Stomach smooth muscle (tissue), 2 donors: Measurements from ENCODE around the gene KCNK16.

Experiments used
- H3K27ac ChIP-seq: one replicate; pipeline ENCODE4 v1.7.0; 2013; ENCODE audit warnings: mild to moderate bottlenecking, low read length, inconsistent platforms
- H3K27me3 ChIP-seq, 2 donors: one replicate each; pipeline ENCODE4 v1.7.0; 2013; ENCODE audit warnings: low read length in 2 of 2; ENCODE audit not compliant: insufficient read depth in 2 of 2, control insufficient read depth in 1 of 2
- H3K36me3 ChIP-seq, 2 donors: one replicate each; pipeline ENCODE4 v1.7.0; 2013; ENCODE audit warnings: low read length in 2 of 2; ENCODE audit not compliant: control insufficient read depth in 2 of 2, insufficient read depth in 2 of 2
- H3K4me1 ChIP-seq: one replicate; pipeline ENCODE4 v1.7.0; 2013; ENCODE audit warnings: low read length; ENCODE audit not compliant: control insufficient read depth, insufficient read depth
- H3K4me3 ChIP-seq, 2 donors: one replicate each; pipeline ENCODE4 v1.7.0; 2013; ENCODE audit warnings: low read length in 2 of 2
- H3K9ac ChIP-seq, 2 donors: one replicate each; pipeline ENCODE4 v1.7.0; 2013; ENCODE audit warnings: low read length in 2 of 2, mild to moderate bottlenecking in 1 of 2
- H3K9me3 ChIP-seq, 2 donors: one replicate each; pipeline ENCODE4 v1.7.0; 2013; ENCODE audit warnings: low read length in 2 of 2; ENCODE audit not compliant: control insufficient read depth in 2 of 2
- donor health status: healthy.
- donor health status: Pancreatic carcinoma.

The KCNK16 gene

DNA sequence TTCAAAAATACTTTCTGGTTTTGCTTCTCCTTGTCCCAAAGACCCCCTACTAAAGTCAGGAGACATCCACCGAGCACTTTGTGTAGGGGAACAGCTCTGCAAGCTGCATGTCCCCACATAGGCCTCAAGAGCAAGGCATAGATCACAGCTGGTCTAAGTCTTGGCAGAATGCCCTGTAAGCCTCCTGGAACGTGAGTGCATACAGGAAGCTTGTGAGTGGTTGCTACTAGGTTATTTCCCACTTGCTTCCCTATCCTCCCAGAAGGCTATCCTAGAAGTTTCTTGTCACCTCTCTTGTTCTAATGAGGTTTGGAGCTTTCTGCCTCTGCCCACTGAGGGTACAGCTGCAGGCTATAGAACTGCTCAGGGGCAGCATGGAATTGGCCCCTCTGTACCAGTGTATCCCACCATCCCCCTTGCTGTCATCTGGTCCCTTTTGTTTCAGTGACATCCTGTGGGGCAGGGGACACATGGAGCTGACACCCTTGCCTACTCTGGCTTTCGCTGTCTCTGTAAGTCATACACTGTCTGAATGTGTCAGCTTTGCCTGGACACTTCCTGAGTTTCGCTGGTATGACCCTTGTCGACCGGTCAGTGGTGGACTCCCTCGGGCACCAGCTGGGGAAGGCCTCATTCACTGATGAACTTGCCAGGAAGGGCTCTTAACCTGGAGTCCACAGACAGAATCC, 35.6 kb upstream of the KCNK16 start:
- Histone ChIP-seq H3K27me3 (no peaks in the 10 kb centered on the region), H3K27ac (no peak overlapping the region), H3K4me1 (peaks cover 2% of the 10 kb centered on the region), H3K36me3 (no peaks in the 10 kb centered on the region), H3K4me3 (no peak overlapping the region), H3K9me3 (no peaks in the 10 kb centered on the region), H3K9ac (no peak overlapping the region)

DNA sequence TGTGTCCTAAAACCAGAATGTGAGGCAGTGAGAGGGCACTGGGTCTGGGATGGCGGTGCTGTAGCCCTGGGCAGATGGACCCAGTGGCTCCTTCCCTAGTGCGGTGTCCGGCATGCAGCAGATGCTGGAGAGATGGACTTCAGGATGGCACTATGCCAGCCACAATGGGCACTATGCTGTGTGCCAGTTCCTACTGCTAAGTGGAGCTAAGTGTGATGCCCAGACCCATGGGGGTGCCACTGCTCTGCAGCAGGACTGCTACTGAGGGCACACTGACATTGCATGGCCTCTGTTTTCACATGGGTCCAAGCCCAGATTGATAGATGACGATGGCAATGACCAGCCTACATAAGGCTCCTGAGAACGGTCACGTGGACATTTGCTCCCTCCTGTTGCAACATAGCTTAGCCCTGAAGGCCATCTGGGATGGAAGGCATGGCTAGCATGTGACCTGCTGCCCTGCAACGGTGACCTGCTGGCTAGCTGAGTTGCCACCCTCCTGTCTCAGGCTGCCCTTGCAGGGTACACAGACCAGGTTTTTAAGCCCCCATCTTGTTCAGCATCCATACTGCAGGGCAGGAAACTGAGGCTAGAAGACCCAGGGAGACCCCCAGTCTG, 31.3 kb upstream of the KCNK16 start:
- no peaks in the 10 kb centered on the region for H3K36me3 ChIP-seq
- no peak overlapping the region for H3K9ac ChIP-seq
- no peaks in the 10 kb centered on the region for H3K4me1 ChIP-seq
- H3K9me3 ChIP-seq, result no peaks in the 10 kb centered on the region
- no peaks in the 10 kb centered on the region for H3K27me3 ChIP-seq
- H3K27ac ChIP-seq, result no peak overlapping the region
- no peak overlapping the region for H3K4me3 ChIP-seq

DNA sequence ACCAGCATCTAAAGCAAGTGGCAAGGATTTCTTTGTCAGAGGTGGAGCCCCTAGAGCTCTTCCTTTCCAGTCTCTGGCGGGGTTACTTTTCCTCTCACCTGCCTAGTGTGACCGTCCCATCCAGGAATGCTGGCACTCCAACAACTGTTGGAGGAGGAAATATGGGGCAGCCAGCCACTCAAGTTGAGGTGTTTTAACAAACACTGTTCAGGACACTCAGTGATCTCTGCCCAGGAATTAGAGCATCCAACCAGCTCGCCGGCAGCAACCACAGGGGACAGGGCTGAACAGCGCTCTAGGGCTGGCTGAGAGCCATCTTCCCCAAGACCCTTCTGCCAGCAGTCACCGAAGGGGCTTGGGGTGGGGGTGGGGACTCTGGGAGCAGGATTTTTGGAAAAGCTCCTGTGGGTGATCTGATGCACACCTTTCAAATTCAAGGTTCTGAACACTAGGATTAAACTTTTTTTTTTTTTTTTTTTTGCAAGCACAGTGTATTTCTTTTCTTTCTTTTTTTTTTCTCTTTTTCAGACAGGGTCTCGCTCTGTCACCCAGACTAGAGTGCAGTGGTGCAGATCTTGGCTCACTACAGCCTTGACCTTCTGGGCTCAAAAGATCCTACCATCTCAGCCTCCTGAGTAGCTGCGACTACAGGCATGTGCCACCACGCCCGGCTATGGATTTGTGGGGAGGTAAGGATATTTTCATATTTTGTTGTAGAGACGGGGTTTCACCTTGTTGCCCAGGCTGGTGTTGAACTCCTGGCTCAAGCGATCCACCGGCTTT, 28.4 kb upstream of the KCNK16 start:
- Histone ChIP-seq H3K4me1 (no peaks in the 10 kb centered on the region), H3K9me3 (no peaks in the 10 kb centered on the region), H3K27me3 (peaks cover 0 to 2% of the 10 kb centered on the region in 2 donors), H3K9ac (no peak overlapping the region), H3K27ac (no peak overlapping the region), H3K4me3 (no peak overlapping the region), H3K36me3 (no peaks in the 10 kb centered on the region)

DNA sequence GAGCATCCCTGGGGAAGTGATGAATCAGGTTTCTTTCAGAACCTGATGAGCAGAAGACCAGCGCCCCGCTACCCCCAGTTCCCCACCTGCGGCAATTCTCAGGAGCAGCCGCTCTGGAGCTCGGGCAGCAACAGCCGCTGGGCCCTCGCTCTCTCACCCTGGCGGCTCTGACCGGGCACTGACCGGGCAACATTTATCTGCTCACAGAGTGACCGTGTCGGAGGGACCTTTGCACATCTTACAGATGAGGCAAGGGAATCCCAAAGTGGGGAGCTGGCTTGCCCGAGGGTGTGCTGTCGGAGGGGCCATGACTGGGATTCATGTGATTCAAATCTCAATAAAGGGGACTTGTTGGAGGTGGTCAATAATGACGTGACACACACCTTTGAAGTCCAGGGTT, 26.2 kb upstream of the KCNK16 start:
- Histone ChIP-seq H3K36me3 (no peaks in the 10 kb centered on the region), H3K9ac (no peak overlapping the region), H3K27me3 (peaks cover 0 to 2% of the 10 kb centered on the region in 2 donors), H3K27ac (no peak overlapping the region), H3K9me3 (no peaks in the 10 kb centered on the region), H3K4me1 (peaks cover 4% of the 10 kb centered on the region), H3K4me3 (no peak overlapping the region)

DNA sequence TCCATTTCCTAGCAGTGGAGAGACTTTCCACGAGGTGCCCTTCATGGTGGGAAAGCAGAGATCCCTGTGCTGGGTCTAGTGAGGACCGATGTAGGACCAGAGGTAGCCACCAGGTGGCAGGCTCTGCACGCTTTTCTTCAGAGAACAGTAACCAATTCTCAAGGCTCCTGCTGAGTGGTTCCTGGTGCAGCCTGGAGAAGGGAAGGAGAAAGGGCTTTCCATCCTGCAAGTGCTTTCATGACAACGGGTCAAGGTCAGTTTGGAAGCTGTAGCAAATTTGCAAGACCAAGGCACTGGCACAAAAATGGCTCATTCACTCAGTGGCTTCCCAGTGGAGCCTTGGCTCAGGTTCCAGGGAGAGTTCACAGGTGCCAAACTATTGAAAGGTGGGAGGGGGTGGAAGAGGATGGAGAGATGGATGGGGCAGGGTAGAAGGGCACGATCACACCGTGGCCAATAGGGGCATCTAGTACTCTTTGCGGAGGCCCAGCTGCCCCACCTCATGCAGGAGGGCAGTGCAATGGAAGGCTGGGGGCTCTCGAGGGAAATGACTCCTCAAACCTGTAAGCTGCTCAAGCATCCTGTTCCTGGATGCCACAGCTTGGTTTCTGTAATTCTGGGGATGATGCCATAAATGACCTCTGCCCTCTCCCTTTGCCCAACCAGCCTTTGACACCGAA, 25.5 kb upstream of the KCNK16 start:
- Histone ChIP-seq H3K4me3 (no peak overlapping the region), H3K27me3 (peaks cover 0 to 2% of the 10 kb centered on the region in 2 donors), H3K36me3 (no peaks in the 10 kb centered on the region), H3K9ac (no peak overlapping the region), H3K4me1 (peaks cover 4% of the 10 kb centered on the region), H3K27ac (no peak overlapping the region), H3K9me3 (no peaks in the 10 kb centered on the region)

DNA sequence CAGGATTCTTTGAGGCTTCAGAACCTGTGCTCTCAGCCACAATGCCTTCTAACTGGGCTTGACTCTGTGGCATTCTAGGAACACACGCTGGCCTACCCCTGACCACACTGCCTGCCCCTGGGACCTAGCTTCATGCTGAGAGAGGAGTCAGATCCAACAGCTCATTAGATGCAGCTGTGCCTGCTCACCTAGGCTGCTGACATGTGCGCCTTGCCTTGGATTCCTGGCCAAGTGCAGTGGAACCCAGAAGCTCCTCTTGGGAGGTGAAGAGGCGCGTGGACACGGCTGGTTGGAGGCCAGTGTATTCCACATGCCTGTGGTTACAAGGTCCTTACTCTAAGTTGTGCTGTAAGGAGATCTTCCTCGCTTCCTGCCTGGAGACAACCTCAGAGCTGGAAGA, 24.7 kb upstream of the KCNK16 start:
- H3K9me3 ChIP-seq, result no peaks in the 10 kb centered on the region
- no peak overlapping the region for H3K9ac ChIP-seq
- H3K27me3 ChIP-seq, result peaks cover 0 to 2% of the 10 kb centered on the region in 2 donors
- no peaks in the 10 kb centered on the region for H3K36me3 ChIP-seq
- no peak overlapping the region for H3K4me3 ChIP-seq
- H3K4me1 ChIP-seq, result peaks cover 7% of the 10 kb centered on the region
- H3K27ac ChIP-seq, result no peak overlapping the region

DNA sequence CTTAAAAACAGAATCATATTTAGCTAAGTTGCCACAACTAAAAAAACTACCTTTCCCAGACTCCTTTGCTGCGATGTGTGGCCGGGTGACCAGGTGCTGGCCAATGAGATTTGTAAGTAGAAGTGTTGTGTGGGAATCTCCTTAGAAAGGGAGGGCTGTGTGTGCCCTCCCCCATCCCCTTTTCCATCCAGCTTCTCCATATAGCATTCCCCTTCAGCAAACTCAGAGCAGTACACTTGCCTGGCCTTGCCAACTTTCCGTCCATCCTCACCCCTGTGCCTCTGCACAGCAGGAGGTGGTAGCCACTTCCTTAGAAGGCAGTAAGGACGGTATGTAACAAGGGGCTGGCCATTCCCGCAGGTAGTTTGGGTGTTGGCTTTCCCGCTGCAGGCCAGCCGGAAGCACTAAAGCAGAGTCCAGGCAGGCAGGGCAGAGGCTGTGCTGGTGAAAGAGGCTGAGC, 22.3 kb upstream of the KCNK16 start:
- Histone ChIP-seq H3K36me3 (no peaks in the 10 kb centered on the region), H3K4me3 (no peak overlapping the region), H3K27ac (no peak overlapping the region), H3K4me1 (peaks cover 12% of the 10 kb centered on the region), H3K9me3 (no peaks in the 10 kb centered on the region), H3K9ac (no peak overlapping the region), H3K27me3 (peaks cover 0 to 4% of the 10 kb centered on the region in 2 donors)

DNA sequence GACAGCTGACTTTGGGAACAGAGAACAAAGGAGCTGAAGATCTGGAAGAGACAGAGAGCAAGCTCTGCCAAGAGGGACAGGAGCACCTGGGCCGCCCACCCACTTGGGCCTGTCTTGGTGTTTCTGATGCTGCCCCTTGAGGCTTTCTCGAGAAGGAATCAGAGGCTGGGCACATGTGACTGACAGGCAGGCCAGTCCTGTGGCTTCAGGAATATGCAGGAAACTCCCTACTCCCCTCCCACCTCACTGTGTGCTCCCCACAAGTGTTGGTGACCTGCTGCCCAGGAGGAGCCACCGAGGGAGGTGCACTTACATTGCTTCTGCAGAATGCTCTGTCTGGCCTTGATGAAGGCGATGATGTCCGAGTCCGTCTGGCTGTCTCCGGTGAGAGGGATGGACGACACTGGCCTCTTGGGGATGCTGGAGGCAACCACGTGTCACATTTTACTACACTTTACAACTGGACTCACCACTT, 20.9 kb upstream of the KCNK16 start:
- Histone ChIP-seq H3K4me3 (no peak overlapping the region), H3K4me1 (peaks cover 19% of the 10 kb centered on the region), H3K9me3 (no peaks in the 10 kb centered on the region), H3K36me3 (no peaks in the 10 kb centered on the region), H3K27ac (no peak overlapping the region), H3K27me3 (peaks cover 3 to 4% of the 10 kb centered on the region in 2 donors), H3K9ac (no peak overlapping the region)

DNA sequence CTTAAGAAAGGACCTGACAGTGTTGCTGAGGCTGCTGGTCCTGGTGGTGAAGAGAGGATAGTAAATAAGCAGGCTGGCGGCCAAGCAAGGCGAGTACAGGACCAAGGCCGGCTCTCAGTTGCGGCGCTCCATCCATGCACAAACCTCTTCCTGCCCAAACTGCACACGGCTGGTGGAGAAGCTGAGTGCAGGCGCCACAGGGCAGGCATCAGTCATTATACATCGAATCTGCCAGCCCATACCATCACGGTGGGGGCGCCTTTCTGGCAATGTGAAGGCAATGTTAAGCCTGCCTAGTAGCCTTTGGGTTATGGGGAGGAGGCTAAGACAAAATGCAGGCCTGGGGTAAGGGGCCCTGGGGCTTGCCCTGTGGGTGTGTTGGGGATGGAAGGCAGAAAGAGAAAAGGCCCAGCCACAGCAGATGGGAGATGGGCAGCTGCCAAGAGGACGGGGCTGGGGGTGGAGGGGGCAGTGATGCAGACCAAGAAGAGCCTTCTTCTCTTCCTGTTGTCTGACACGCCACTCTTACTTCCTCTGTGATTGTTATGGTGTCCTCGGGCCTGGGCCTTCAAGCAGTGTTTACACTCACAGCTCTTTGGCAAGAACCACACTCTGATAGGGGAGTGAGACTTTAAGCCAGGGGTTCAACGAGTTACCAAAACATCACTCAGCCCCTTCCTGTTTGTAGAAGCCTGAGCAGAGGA, 20.3 kb upstream of the KCNK16 start:
- Histone ChIP-seq H3K4me3 (no peak overlapping the region), H3K9ac (no peak overlapping the region), H3K9me3 (no peaks in the 10 kb centered on the region), H3K27ac (no peak overlapping the region), H3K4me1 (peaks cover 19% of the 10 kb centered on the region), H3K36me3 (no peaks in the 10 kb centered on the region), H3K27me3 (peaks cover 3 to 6% of the 10 kb centered on the region in 2 donors)

DNA sequence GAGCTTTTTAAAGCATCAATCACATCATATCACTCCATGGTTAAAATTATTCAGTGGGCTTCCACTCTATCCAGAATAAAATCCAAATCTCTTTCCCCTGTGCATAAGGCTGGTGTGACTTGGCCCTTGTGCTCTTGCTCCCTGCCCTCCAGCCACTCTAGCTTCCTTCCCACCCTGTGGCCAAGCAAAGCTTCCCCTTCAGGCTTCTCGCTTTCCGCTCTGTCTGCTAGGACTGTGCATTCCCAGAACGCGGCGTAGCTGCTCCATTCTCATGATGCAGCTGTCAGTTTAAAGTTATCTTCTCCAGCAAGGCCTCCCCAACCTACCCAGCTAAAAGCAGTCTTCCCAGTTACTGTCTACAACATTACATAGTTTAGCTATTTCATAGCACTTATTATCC, 19.4 kb upstream of the KCNK16 start:
- Histone ChIP-seq H3K36me3 (no peaks in the 10 kb centered on the region), H3K4me1 (peaks cover 19% of the 10 kb centered on the region), H3K4me3 (no peak overlapping the region), H3K27ac (no peak overlapping the region), H3K9ac (no peak overlapping the region), H3K9me3 (no peaks in the 10 kb centered on the region), H3K27me3 (peaks cover 3 to 6% of the 10 kb centered on the region in 2 donors)
